GM23338 (cell line): Measurements from ENCODE around the gene SCAF4.

Source experiments
- CREB1 ChIP-seq: fragments of 250-450 bp; sonication (Bioruptor Pico); IDR thresholded peaks from 2 replicates; pipeline ENCODE4 v1.5.0; 2020; ENCODE audit warnings: low read depth, mild to moderate bottlenecking, moderate library complexity
- EZH2 ChIP-seq: fragments of 200-600 bp; sonication (generic); IDR thresholded peaks from one replicate; pipeline ENCODE4 v1.8.0; 2017; ENCODE audit warnings: antibody characterized with exemption, mild to moderate bottlenecking, low read depth; ENCODE audit not compliant: unreplicated experiment
- EZH2phosphoT487 ChIP-seq: fragments of 200-600 bp; sonication (generic); IDR thresholded peaks from one replicate; pipeline ENCODE4 v1.8.1; 2018; ENCODE audit warnings: antibody characterized with exemption; ENCODE audit not compliant: unreplicated experiment
- JUNB ChIP-seq: IDR thresholded peaks from one replicate; pipeline ENCODE4 v1.6.1; 2016; ENCODE audit warnings: antibody characterized with exemption; ENCODE audit not compliant: unreplicated experiment
- POLR2AphosphoS5 ChIP-seq: IDR thresholded peaks from 2 replicates; pipeline ENCODE4 v1.6.1; 2016; ENCODE audit warnings: antibody characterized with exemption, low read depth
- ZNF331 ChIP-seq: fragments of 250-450 bp; sonication (Bioruptor Pico); IDR thresholded peaks from 2 replicates; pipeline ENCODE4 v1.5.0; 2020; ENCODE audit warnings: low read depth, mild to moderate bottlenecking, moderate library complexity
- TF ChIP-seq, protein P1 (sequence below), 2 experiments: fragments of 200-600 bp in 1 of 2; sonication (generic) in 1 of 2; conservative IDR thresholded peaks; 2 replicates each; pipeline versions ENCODE4 v1.5.1 to v1.6.1; 2016 to 2017; ENCODE audit warnings: antibody characterized with exemption in 2 of 2, low read depth in 2 of 2, mild to moderate bottlenecking in 2 of 2, moderate library complexity in 1 of 2
- TF ChIP-seq, protein P2 (sequence below): IDR thresholded peaks from one replicate; pipeline ENCODE4 v1.6.1; 2018; ENCODE audit warnings: antibody characterized with exemption; ENCODE audit not compliant: unreplicated experiment
- TF ChIP-seq, protein P3 (sequence below): fragments of 250-450 bp; sonication (Bioruptor Pico); IDR thresholded peaks from 2 replicates; pipeline ENCODE4 v1.5.0; 2020; ENCODE audit warnings: mild to moderate bottlenecking, moderate library complexity

DNA sequence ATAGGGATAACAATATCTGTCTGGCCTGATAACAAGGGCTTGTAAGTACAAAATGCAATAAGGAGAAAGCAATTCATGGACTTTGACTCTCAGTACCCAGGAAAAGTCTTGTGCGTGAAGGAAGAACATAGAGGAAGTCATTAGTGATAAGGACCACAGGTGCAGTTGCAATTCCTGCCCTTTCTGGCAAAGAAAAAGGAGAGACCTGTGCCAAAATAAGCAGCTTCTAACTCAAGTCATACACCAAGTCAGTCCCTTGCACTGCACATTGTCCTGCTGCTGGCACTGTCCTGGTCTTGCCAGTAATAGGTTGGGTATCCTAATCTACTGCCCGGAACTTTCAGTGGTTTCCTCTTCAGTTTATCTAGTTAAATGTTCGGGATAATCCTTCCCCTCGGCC is 87.3 kb downstream of the SCAF4 start:
- TF ChIP-seq POLR2AphosphoS5 (no peak), EZH2 (no peak), EZH2phosphoT487 (no peak), JUNB (no peak), ZNF331 (CRISPR knock-in tag) (no peak), CREB1 (CRISPR knock-in tag) (no peak)
- TF ChIP-seq, protein P1, sequence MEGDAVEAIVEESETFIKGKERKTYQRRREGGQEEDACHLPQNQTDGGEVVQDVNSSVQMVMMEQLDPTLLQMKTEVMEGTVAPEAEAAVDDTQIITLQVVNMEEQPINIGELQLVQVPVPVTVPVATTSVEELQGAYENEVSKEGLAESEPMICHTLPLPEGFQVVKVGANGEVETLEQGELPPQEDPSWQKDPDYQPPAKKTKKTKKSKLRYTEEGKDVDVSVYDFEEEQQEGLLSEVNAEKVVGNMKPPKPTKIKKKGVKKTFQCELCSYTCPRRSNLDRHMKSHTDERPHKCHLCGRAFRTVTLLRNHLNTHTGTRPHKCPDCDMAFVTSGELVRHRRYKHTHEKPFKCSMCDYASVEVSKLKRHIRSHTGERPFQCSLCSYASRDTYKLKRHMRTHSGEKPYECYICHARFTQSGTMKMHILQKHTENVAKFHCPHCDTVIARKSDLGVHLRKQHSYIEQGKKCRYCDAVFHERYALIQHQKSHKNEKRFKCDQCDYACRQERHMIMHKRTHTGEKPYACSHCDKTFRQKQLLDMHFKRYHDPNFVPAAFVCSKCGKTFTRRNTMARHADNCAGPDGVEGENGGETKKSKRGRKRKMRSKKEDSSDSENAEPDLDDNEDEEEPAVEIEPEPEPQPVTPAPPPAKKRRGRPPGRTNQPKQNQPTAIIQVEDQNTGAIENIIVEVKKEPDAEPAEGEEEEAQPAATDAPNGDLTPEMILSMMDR (conservative IDR thresholded peaks at IDR 0.05; ENCODE audit: low read depth in 2 of 2) = no peak
- TF ChIP-seq, protein P2, sequence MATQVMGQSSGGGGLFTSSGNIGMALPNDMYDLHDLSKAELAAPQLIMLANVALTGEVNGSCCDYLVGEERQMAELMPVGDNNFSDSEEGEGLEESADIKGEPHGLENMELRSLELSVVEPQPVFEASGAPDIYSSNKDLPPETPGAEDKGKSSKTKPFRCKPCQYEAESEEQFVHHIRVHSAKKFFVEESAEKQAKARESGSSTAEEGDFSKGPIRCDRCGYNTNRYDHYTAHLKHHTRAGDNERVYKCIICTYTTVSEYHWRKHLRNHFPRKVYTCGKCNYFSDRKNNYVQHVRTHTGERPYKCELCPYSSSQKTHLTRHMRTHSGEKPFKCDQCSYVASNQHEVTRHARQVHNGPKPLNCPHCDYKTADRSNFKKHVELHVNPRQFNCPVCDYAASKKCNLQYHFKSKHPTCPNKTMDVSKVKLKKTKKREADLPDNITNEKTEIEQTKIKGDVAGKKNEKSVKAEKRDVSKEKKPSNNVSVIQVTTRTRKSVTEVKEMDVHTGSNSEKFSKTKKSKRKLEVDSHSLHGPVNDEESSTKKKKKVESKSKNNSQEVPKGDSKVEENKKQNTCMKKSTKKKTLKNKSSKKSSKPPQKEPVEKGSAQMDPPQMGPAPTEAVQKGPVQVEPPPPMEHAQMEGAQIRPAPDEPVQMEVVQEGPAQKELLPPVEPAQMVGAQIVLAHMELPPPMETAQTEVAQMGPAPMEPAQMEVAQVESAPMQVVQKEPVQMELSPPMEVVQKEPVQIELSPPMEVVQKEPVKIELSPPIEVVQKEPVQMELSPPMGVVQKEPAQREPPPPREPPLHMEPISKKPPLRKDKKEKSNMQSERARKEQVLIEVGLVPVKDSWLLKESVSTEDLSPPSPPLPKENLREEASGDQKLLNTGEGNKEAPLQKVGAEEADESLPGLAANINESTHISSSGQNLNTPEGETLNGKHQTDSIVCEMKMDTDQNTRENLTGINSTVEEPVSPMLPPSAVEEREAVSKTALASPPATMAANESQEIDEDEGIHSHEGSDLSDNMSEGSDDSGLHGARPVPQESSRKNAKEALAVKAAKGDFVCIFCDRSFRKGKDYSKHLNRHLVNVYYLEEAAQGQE = no peak
- TF ChIP-seq, protein P3, sequence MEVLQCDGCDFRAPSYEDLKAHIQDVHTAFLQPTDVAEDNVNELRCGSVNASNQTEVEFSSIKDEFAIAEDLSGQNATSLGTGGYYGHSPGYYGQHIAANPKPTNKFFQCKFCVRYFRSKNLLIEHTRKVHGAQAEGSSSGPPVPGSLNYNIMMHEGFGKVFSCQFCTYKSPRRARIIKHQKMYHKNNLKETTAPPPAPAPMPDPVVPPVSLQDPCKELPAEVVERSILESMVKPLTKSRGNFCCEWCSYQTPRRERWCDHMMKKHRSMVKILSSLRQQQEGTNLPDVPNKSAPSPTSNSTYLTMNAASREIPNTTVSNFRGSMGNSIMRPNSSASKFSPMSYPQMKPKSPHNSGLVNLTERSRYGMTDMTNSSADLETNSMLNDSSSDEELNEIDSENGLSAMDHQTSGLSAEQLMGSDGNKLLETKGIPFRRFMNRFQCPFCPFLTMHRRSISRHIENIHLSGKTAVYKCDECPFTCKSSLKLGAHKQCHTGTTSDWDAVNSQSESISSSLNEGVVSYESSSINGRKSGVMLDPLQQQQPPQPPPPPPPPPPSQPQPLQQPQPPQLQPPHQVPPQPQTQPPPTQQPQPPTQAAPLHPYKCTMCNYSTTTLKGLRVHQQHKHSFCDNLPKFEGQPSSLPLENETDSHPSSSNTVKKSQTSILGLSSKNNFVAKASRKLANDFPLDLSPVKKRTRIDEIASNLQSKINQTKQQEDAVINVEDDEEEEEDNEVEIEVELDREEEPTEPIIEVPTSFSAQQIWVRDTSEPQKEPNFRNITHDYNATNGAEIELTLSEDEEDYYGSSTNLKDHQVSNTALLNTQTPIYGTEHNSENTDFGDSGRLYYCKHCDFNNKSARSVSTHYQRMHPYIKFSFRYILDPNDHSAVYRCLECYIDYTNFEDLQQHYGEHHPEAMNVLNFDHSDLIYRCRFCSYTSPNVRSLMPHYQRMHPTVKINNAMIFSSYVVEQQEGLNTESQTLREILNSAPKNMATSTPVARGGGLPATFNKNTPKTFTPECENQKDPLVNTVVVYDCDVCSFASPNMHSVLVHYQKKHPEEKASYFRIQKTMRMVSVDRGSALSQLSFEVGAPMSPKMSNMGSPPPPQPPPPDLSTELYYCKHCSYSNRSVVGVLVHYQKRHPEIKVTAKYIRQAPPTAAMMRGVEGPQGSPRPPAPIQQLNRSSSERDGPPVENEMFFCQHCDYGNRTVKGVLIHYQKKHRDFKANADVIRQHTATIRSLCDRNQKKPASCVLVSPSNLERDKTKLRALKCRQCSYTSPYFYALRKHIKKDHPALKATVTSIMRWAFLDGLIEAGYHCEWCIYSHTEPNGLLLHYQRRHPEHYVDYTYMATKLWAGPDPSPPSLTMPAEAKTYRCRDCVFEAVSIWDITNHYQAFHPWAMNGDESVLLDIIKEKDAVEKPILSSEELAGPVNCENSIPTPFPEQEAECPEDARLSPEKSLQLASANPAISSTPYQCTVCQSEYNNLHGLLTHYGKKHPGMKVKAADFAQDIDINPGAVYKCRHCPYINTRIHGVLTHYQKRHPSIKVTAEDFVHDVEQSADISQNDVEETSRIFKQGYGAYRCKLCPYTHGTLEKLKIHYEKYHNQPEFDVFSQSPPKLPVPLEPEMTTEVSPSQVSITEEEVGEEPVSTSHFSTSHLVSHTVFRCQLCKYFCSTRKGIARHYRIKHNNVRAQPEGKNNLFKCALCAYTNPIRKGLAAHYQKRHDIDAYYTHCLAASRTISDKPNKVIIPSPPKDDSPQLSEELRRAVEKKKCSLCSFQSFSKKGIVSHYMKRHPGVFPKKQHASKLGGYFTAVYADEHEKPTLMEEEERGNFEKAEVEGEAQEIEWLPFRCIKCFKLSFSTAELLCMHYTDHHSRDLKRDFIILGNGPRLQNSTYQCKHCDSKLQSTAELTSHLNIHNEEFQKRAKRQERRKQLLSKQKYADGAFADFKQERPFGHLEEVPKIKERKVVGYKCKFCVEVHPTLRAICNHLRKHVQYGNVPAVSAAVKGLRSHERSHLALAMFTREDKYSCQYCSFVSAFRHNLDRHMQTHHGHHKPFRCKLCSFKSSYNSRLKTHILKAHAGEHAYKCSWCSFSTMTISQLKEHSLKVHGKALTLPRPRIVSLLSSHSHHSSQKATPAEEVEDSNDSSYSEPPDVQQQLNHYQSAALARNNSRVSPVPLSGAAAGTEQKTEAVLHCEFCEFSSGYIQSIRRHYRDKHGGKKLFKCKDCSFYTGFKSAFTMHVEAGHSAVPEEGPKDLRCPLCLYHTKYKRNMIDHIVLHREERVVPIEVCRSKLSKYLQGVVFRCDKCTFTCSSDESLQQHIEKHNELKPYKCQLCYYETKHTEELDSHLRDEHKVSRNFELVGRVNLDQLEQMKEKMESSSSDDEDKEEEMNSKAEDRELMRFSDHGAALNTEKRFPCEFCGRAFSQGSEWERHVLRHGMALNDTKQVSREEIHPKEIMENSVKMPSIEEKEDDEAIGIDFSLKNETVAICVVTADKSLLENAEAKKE (CRISPR knock-in tag) = no peak
